ENCODE data around the gene FBXL13. TPM values are rescaled to one million over a fixed set of nuclear protein-coding genes. Genes with fewer than 3 reads are reported as not detected.
"Not testable (repeated sequence)": the region's sequence is repeated elsewhere in the genome, so short reads cannot be mapped to it uniquely, and the experiment has no call there.

Gene FBXL13
- total RNA-seq, 1 experiment from 2014 or later: 40.6 TPM

DNA sequence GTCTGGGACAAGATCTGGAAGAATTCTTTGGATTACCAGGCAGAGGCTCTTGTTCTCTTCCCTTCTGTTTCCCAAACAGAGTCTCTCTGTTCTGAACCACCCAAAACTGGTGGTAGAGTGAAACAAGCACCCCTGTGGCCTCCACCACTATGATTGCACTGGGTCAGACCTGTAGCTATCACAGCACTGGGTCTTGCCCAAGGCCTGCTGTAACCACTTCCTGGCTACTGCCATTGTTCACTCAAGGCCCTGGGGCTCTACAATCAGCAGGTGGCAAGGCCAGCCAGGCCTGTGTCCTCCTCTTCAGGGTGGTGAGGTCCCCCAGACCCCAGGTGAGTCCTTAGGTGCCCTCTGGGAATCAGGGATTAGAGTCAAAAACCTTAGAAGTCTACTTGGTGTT is 165.9 kb downstream of the FBXL13 start:
- DNase-seq (ENCODE audit: extremely low read depth, low read depth): no peak

DNA sequence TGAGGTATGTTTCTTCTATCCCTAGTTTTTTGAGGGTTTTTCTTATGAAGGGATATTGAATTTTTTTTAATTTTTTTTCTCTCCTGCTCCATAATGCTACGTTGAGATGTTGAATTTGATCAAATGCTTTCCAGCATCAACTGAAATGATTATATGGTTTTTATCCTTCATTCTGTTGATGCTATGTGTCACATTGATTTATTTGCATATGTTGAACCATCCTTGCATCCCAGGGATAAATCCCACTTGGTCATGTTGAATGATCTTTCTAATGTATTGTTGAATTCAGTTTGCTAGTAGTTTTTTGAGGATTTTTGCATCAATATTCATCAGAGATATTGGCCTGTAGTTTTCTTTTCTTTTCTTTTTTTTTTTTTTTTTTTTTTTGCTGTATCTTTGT is 171.0 kb downstream of the FBXL13 start:
- not testable (repeated sequence) for DNase-seq (ENCODE audit: extremely low read depth, low read depth)

DNA sequence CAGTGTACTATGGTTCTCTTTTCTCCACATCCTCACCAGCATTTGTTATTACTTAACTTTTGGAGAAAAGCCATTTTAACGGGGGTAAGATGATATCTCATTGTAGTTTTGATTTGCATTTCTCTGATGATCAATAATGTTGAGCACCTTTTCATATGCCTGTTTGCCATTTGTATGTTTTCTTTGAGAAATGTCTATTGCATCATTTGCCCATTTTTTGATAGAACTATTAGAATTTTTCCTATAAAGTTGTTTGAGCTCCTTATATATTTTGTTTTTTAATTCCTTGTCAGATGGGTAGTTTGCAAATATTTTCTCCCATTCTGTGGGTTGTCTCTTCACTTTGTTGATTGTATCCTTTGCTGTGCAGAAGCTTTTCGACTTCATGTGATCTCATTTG is 172.5 kb downstream of the FBXL13 start:
- not testable (repeated sequence) for DNase-seq (ENCODE audit: extremely low read depth, low read depth)

DNA sequence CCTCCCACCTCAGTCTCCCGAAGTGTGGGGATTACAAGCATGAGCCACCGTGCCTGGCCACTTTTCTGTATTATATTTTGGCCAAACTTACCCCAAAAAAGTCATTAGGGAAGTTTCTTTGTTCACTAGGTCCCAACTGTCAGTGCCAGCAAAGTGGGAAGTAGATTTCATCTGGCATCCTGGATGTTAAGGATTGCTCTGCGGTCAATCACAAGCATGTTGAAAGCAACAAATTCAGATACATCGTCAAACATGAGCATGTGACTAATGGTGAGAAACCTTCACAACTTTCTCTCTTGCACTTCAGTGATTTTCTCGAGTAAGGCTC is 176.1 kb downstream of the FBXL13 start:
- no peak for DNase-seq (ENCODE audit: extremely low read depth, low read depth)

DNA sequence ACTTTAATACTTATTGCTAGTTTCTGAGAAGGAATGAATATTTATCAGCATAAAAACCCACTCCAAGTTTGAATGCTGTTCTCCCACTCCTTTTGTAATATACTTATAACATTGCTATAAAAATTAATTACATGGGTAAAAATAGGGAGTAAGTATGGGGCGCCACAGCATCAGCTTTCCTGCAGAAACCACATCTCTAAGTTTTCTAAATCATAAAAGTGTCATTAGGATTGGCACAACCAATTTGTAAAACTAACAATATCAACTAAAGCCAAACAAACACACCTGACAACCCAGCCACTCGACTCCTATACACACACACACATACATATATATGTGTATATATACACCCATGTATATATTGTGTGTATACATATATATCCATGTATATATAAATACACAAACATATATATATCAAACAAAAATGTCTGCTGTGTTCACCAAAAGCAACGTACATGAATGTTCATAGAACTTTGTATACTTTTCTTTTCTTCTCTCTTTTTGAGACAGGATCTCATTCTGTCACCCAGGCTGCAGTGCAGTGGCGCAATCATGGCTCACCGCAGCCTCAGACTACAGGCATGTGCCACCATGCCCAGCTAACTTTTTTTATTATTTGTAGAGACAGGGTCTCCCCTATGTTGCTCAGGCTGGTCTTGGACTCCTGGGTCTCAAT is 176.6 kb downstream of the FBXL13 start:
- DNase-seq (ENCODE audit: extremely low read depth, low read depth): no peak

DNA sequence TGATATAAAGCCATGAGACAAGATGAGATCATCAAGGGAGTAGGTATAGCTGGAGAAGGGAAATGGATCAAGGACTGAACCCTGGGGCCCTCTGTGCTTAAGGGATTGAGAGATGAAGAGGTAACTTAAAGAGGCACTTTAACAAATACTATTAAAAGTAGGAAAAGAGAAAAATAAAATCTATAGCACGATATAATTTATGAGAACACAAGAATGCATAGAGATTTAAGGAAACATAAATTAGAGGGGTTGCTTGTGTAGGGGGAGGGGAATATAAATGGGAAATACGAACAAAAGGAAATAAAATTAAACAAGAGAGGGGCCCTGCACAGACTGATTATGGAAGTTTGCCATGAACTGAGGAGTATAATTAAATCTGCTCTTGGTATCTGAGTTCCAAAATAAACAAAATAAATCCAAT is 177.4 kb downstream of the FBXL13 start:
- DNase-seq (ENCODE audit: extremely low read depth, low read depth): no peak

DNA sequence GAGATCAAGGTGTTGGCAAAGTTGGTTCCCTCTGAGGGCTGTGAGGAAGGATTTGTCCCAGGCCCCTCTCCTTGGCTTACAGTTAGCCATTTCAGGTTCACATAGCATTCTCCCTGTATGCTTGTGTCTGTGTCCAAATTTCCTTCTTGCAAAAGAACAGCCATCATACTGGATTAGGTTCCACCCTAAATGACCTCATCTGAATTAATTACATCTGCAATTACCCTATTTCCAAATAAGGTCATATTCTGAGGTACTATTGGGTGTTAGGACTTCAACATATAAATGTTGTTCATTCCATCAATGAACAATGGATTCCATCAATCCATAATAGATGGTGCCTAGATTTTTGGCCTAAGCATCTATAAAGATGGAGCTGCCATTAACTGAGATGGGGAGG is 178.0 kb downstream of the FBXL13 start:
- DNase-seq (ENCODE audit: extremely low read depth, low read depth): no peak

DNA sequence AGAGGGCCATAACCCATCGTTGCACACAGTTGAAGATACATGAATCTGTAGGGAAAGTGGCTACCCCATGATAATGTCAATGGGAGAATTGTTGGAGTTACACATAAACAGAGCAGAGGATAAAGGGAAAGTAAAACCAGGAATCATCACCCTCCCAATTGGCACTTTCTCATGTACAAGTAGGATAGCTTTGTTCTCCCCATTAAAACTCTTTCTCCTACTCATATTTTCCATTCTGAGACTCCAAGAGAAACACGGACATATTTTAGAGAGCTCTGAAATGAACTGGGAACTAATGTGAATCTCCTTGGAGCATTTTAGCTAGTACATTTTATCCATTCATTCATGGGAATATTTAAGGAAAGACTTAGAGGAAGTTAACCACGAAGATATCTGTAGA is 179.0 kb downstream of the FBXL13 start:
- DNase-seq (ENCODE audit: extremely low read depth, low read depth): no peak

DNA sequence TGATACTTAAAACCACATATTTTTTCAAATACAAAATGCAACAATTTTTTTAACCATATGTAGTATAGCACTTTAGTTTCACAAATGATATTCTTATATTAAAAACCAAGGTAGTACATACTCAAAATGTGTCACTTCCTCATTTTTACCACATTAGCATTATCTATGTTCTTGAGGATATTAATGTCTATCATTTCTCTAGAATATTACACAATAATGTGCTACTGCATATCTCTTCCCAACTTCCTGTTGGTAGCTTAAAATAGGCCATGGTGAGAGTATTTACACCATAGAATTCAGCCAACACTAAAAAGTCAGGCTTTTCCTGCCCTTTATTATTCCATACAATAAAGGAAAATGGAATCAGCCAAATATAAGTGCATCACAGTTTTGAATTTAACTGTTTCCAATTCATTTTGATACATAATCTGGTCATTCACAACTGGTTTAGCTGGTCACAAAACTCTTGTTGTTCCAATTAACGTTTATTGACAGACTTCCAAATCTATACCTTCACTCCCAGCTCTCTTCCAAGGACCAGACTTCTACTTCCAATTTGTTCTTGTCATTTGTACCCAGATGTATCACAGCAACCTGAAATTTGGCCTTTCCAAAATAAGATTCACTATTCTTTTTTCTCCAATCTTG is 181.8 kb downstream of the FBXL13 start:
- no peak for DNase-seq (ENCODE audit: extremely low read depth, low read depth)

DNA sequence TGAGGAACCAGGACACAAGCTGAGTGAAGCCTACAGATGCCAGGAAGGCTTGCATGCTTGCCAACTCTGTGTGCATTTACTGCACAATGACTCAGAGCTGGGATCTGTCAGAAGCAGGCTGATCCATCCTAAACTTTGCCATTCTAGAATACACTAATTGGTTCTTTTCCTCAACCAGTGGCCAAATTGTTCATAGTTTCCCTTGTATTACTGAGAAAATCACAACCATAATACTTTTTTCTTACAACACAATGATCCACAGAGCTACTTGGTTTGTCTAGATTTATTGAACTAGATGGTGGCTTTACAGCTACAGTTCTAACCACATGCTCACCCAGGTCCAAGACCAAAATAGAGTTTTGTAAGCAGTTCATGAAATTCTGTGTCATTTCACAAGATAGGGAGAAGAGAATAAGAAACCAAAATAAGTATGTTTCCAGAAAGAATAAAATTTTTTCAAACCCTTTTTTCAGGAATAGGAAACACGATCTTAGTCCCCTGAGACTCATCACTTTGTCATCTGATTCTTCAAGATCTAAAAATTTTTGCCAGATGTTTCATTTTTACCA is 182.8 kb downstream of the FBXL13 start:
- DNase-seq (ENCODE audit: extremely low read depth, low read depth): no peak

DNA sequence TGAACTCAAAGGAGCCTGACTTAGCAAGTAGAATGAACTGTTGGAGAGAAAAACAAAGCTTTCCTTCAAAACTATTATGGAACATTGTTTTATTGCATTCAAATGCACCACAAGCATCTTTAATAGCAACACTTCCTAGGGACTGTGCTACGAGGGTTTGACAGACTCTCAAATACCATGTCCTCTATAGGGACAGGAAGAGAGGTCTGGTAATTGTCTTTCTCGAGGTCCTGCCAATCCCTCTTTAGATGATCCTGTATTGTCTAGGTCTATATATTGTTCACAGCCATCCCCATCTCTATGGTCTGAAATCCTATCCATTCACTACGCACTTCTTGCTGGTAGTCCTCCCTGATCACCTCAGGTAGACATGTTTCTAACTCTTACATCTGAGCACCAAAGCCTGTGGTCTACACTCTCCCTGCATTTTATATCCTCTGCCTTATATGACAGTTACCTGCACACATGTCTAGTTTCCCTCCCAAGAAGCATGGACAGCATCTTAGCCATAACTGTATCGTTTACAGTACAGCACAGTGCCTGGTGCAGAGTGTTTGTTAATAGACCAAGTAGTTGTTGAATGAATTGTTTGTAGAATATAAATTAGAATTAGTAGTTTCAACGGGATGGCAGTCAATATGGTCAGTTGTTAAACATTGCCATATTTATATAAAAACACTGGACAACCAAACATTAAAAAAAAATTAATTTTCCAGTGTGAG is 183.5 kb downstream of the FBXL13 start:
- DNase-seq (ENCODE audit: extremely low read depth, low read depth): no peak

DNA sequence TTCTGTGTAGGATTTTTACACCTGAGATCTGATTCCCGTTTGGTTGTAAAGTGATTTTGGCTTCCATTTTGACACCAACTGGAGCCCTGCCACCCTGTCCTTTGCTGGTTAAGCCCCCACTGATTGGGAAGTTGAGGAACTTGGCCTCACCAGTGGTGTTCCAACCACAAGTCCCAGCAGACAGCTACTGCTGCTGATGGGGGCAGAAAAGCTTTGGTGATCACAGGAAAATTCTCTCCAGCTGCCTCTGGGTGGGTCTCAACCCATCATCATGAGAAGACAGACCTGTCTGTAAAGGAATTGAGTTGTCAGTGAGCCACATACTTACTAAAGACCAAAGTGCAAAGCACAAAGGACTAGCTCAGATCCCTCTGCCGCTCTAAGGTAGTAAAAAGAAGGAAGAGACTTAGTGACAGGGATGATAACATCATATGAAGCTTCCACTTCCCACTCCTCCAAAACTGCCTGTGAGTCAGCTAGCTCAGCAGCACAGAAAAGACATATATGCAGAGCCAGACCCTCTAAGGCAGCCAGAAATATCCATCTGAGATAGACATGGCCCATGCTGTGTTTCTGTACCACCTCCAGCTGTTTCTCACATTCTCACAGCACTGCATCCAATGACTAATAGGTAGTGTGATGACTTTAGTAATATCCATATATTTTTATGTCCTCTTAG is 184.2 kb downstream of the FBXL13 start:
- no peak for DNase-seq (ENCODE audit: extremely low read depth, low read depth)

DNA sequence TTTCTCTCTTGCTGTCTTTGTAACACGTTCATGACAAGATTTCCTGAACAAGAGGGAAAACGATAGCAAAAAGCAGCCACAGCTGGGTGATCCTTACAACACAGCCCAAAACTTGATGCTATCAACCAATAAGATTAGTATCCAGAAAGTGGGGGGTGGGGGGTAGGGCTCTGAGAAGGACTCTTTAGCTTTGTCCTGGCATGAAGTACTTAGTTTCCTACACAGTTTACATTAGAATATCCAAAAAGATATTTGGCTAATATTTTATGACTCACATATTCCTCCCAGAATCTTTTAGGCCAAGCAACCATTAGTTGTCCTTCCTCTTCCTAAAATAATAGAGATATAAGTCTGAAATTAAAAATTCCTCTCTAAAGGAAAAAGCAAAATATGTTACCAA is 184.7 kb downstream of the FBXL13 start:
- no peak for DNase-seq (ENCODE audit: extremely low read depth, low read depth)

DNA sequence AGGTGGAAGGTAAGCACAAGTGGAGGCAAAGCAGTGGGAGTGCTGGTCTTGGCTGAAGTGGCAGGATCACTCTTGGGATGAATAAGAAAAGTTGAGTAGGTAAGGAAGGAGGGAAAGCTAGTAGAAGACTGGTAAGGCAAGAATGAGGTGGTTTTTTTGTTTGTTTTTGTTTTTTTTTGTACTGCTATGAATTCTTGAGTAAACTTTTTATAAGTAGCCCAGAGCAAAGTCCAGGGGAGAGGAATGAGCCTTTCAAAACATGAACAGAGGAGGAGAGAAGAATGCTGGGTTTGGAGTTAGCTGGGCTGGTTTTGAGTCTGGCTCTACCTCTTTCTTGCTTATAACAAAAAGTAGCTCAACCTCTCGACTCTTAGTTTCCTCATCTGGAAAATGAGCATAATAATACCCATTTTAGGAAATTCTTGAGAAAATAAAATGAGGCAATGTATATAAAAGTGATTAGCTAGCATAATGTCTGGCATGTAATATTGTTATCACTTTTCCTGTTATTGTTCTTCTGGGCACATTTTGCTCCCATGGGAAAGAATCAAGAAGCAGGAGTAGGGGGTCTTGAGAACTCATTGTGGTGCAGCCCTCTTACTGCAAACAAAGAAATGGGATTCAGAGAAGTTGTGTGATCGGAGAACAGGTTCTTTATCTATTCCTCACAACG is 185.9 kb downstream of the FBXL13 start:
- no peak for DNase-seq (ENCODE audit: extremely low read depth, low read depth)

DNA sequence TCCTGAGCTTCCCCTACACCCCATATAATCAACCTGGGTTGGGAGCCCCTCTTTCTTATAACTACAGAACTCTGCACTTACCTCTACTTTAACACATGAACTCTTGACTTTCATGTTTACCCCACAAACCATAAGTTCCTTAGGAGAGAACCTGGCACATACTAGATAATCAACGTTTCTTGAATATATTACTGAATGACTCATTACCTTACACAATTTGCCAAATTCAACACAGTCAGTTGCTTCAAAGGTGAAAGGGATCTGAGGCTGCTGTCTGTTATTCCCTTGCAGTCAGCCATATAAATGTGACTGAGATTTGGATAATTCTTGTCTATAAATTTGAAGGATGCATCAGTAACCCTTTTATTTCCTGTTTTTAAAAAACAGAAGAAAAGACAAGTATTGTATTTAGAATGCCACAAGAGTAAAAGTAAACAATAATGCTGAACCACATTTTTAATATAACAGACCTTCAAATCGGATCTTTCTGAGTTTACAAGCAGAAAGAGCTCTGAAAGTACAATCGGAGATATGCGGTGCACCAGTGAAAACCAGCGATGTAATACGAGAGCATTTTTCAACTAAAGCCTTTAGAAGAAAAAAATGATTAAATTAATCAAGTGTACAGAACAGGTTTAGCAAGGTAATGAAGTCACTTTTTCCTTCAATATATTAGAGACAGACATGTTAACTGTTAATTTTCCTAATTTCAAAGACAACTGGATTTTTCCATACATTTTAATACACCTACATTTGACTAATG is 191.3 kb downstream of the FBXL13 start:
- DNase-seq (ENCODE audit: extremely low read depth, low read depth): no peak

DNA sequence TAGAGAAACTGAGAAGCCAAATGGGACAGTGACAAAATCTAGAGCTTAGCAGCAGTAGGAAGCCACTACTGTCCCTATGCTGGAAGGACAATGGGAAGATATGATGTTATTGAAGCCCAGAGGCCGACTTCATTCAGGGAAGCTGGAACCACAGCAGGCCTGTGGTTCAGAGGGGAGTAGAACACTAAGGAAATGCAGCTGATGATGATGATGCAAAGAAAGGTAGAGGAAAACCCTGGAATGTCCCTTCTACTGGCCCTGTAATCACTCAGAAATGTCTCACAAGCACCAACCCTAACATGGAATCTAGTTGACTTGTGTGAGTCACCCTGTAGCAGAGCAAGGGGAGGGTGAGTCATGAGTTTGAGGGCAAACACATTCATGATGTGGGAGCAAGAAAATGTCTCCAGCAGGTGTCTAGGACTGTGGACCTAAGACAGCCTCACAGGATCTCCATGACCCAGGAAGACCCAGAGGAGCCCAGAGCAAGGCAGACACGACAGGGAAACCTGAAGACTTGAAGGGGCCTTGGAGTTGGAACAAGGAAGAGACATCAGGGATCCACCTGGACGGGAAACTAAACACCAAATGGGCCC is 198.8 kb downstream of the FBXL13 start:
- peak; percentile 97 for DNase-seq (ENCODE audit: extremely low read depth, low read depth)

DNA sequence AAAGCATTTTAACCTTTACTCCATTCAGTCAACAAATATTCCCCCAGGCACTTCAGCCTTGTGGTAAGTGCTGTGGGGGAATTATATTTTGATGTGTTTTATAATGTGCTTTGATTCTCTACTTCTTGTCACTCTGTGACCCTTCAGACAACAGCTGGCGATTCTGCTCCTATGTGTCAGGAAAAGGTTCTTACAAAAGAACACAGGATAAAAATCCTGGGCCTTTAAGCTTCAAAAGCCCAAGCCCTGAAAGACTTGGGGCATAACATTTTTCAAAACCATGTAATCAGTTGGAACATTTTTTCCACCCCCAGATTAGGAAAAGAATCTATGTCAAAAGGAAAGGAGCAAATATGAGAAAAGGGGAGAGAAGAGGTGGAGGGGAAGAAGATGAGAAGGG is 199.6 kb downstream of the FBXL13 start:
- no peak for DNase-seq (ENCODE audit: extremely low read depth, low read depth)

DNA sequence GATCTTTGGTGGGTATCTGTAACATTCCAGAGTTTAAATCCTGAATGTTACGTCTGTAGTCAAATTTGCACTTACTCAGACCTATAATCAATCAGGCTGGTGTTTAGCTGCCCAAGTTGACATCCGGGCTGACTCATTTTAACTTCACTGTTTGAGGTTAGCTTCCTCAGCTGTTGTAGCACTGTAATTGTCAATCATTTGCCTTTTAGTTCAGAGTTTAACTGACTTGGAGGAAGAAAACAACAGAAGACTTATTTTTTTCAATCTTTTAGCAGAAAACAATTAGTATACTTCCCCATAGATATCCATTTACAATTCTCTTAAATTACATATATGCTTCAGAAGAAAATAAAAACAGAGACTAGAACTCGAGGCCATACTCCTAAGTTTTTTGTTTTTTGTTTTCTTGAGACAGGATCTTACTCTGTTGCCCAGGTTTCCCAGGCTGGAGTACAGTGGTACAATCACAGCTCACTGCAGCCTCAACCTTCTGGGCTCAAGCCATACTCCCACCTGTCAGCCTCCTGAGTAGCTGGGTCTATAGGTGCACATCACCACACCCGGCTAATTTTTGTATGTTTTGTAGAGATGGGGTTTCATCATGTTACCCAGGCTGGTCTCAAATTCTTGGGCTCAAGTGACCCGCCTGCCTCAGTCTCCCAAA is 200.3 kb downstream of the FBXL13 start:
- peak; percentile 78 for DNase-seq (ENCODE audit: extremely low read depth, low read depth)
